Measurements from ENCODE around the gene OVAAL.

OVAAL gene

GRCh38 chr1:180609643-180610555 is 51.1 kb downstream of the OVAAL start:
- no peak for DNase-seq

GRCh38 chr1:180610556-180611015 is 51.8 kb downstream of the OVAAL start:
- no peak for DNase-seq

DNA sequence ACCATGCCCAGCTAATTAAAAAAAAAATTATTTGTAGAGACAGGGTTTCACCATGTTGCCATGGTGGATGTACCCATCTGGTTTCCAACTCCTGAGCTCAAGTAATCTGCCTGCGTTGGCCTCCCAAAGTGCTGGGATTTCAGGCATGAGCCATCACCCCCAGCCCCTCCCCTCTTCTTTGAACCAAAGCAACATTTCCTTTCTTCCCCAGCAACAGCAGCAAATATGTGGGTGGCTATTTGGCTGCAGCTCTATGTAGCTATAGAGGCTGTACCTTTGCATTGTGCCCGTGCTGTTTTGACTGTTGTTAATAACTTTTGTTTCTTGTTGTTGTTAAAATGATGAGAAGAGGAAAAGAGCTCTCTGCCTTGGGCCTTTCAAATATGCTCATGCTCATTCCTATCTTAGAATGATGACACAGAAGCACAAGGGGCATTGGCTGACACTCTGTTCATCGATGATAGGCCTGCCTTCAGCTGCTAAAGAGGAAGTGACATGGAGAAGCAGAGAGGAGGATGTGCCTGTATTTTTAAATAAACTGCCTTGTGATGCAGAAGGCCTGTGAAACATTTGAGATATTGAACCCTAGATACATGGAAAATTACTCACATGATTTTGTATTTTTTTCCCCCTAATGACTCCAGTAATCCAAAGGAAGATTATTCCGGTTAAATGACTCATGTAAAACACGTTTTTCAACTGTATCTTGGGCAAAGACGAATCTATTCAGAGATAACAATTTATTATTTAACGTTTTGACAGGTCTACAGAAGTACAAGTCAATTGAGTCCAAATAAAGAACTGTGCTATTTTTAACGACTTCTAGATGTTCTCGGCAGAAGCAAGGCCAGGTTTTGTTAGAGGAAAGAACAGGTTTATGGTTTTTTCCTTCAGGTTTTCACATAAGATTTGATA is 52.5 kb downstream of the OVAAL start:
- no peak for DNase-seq

GRCh38 chr1:180612632-180613031 is 53.9 kb downstream of the OVAAL start:
- DNase-seq, result no peak

- no peak for DNase-seq
These were observed 56.0 kb downstream of the OVAAL start for GRCh38 chr1:180614730-180615129.

DNA sequence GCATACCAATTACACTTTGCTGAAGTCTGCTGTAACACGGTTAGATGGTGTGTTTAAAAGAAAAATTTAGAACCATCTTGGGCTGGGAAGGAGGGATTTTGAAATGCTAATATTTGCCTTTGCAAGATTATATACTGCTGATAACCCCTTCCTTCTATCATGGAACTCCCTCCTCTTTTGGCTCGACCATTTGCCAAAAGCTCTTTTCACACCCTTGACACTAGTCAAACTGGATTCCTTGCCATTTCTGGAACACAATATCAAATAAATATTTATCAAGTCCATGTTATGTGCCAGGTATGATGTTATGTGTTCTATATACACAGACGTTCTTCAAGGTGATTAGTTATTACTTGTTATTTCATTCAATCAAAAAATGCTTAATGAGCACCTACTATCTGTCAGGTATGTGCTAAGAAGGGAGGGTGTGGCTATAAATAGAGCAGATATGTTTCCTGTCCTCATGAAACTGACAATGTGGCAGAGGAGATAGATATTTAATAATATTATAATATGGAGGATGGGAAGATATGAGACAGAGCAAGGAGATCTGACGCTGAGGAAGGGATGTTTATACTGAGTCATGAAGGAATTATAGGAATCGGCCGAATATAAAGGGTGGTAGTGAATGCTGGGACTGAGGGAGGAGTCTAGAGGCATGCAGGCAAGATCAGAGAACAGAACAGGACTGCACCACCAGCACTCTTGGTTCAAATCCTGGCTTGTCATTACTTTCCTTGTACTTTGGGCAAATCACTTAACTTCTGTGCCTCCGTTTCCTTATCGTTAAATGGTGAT is 56.9 kb downstream of the OVAAL start:
- DNase-seq, result no peak

Data from NCI-H526 treated with DMSO at 0.1 percent for 48 hours (cell line).